Measurements from ENCODE around the gene DUSP21.
"Not testable (repeated sequence)": the region's sequence is repeated elsewhere in the genome, so short reads cannot be mapped to it uniquely, and the experiment has no call there.

Gene DUSP21

GRCh38 chrX:44882635-44883034 is 38.8 kb downstream of the DUSP21 start:
- Histone ChIP-seq H3K27ac (ENCODE audit: poor library complexity, severe bottlenecking) (no peak overlapping the region), H3K9me3 (ENCODE audit: severe bottlenecking) (no peaks in the 10 kb centered on the region), H3K27me3 (ENCODE audit: insufficient read depth, poor library complexity, severe bottlenecking) (no peaks in the 10 kb centered on the region), H3K36me3 (ENCODE audit: low read depth) (no peaks in the 10 kb centered on the region), H3K4me3 (ENCODE audit: severe bottlenecking) (no peak overlapping the region), H3K4me1 (ENCODE audit: insufficient read depth, poor library complexity, severe bottlenecking) (no peaks in the 10 kb centered on the region)
- no peak for ATAC-seq (ENCODE audit: low read depth)
- TF ChIP-seq CTCF (IDR thresholded peaks at IDR 0.05; ENCODE audit: poor library complexity, severe bottlenecking): no peak
- DNase-seq (ENCODE audit: low spot score): no peak

- Histone ChIP-seq H3K4me3 (ENCODE audit: severe bottlenecking) (no peak overlapping the region), H3K9me3 (ENCODE audit: severe bottlenecking) (no peaks in the 10 kb centered on the region), H3K4me1 (ENCODE audit: insufficient read depth, poor library complexity, severe bottlenecking) (no peaks in the 10 kb centered on the region), H3K36me3 (ENCODE audit: low read depth) (no peaks in the 10 kb centered on the region), H3K27ac (ENCODE audit: poor library complexity, severe bottlenecking) (no peak overlapping the region), H3K27me3 (ENCODE audit: insufficient read depth, poor library complexity, severe bottlenecking) (no peaks in the 10 kb centered on the region)
- no peak for DNase-seq (ENCODE audit: low spot score)
- ATAC-seq (ENCODE audit: low read depth): no peak
- no peak for TF ChIP-seq CTCF (IDR thresholded peaks at IDR 0.05; ENCODE audit: poor library complexity, severe bottlenecking)
Observed at GRCh38 chrX:44884944-44885343, 41.1 kb downstream of the DUSP21 start.

GRCh38 chrX:44889824-44890223 is 46.0 kb downstream of the DUSP21 start:
- DNase-seq (ENCODE audit: low spot score) (no peak), ATAC-seq (ENCODE audit: low read depth) (no peak)
- Histone ChIP-seq H3K4me1 (ENCODE audit: insufficient read depth, poor library complexity, severe bottlenecking) (peaks cover 3% of the 10 kb centered on the region), H3K9me3 (ENCODE audit: severe bottlenecking) (no peaks in the 10 kb centered on the region), H3K27ac (ENCODE audit: poor library complexity, severe bottlenecking) (no peak overlapping the region), H3K27me3 (ENCODE audit: insufficient read depth, poor library complexity, severe bottlenecking) (no peaks in the 10 kb centered on the region), H3K4me3 (ENCODE audit: severe bottlenecking) (no peak overlapping the region), H3K36me3 (ENCODE audit: low read depth) (no peaks in the 10 kb centered on the region)
- no peak for TF ChIP-seq CTCF (IDR thresholded peaks at IDR 0.05; ENCODE audit: poor library complexity, severe bottlenecking)

GRCh38 chrX:44890247-44890646 is 46.4 kb downstream of the DUSP21 start:
- ATAC-seq (ENCODE audit: low read depth) (no peak), DNase-seq (ENCODE audit: low spot score) (no peak)
- no peak for TF ChIP-seq CTCF (IDR thresholded peaks at IDR 0.05; ENCODE audit: poor library complexity, severe bottlenecking)
- no peaks in the 10 kb centered on the region for H3K36me3 ChIP-seq (ENCODE audit: low read depth)
- H3K9me3 ChIP-seq (ENCODE audit: severe bottlenecking): no peaks in the 10 kb centered on the region
- no peak overlapping the region for H3K27ac ChIP-seq (ENCODE audit: poor library complexity, severe bottlenecking)
- no peaks in the 10 kb centered on the region for H3K27me3 ChIP-seq (ENCODE audit: insufficient read depth, poor library complexity, severe bottlenecking)
- H3K4me1 ChIP-seq (ENCODE audit: insufficient read depth, poor library complexity, severe bottlenecking): peaks cover 3% of the 10 kb centered on the region
- H3K4me3 ChIP-seq (ENCODE audit: severe bottlenecking): no peak overlapping the region

GRCh38 chrX:44890687-44891086 is 46.9 kb downstream of the DUSP21 start:
- H3K9me3 ChIP-seq (ENCODE audit: severe bottlenecking); H3K27ac ChIP-seq (ENCODE audit: poor library complexity, severe bottlenecking); H3K27me3 ChIP-seq (ENCODE audit: insufficient read depth, poor library complexity, severe bottlenecking); H3K36me3 ChIP-seq (ENCODE audit: low read depth); ATAC-seq (ENCODE audit: low read depth); H3K4me3 ChIP-seq (ENCODE audit: severe bottlenecking); H3K4me1 ChIP-seq (ENCODE audit: insufficient read depth, poor library complexity, severe bottlenecking); DNase-seq (ENCODE audit: low spot score): not testable (repeated sequence)
